Mammary epithelial cell (primary cell): Measurements from ENCODE around the gene MTG1.

Experiments used
- EZH2 ChIP-seq: IDR thresholded peaks from 2 replicates; pipeline ENCODE4 v1.6.1; 2012; ENCODE audit warnings: low read length, inconsistent platforms, borderline replicate concordance
- TF ChIP-seq, protein P1 (sequence below), 2 donors: IDR thresholded peaks in 1 of 2; conservative IDR thresholded peaks in 1 of 2; 2 replicates each; pipeline ENCODE4 v1.5.1; 2011 to 2012; ENCODE audit warnings: inconsistent platforms in 2 of 2, low read length in 2 of 2, mild to moderate bottlenecking in 2 of 2, control low read depth in 1 of 2, low read depth in 1 of 2; ENCODE audit not compliant: insufficient read depth in 1 of 2; ENCODE audit errors: extremely low read depth in 1 of 2

DNA sequence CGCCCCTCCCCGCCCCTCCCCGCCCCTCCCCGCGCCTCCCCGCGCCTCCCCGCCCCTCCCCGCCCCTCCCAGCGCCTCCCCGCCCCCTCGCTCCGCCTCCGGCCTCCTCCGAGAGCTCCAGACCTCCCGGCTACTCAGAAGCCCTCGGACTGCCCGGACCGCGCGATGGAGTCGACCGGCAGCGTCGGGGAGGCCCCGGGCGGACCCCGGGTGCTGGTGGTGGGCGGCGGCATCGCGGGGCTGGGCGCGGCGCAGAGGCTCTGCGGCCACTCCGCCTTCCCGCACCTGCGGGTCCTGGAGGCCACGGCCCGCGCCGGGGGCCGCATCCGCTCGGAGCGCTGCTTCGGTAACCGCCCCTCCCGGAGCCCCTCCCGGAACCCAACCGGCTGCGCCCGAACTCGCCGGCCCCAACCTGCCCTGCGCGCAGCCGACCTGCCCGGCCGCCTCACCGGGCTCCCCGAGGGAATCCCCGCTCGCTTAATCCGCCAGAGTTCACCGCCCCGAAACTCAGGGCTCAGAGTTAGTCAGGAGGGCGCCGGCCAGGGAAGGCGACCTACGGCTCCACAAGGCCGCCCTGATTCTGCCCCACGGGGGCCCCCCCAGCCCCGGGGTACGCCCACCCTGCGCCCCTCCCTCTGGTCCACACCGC lies 14.7 kb upstream of the MTG1 start, which contains the start of gene PAOX:
- TF ChIP-seq, protein P1, sequence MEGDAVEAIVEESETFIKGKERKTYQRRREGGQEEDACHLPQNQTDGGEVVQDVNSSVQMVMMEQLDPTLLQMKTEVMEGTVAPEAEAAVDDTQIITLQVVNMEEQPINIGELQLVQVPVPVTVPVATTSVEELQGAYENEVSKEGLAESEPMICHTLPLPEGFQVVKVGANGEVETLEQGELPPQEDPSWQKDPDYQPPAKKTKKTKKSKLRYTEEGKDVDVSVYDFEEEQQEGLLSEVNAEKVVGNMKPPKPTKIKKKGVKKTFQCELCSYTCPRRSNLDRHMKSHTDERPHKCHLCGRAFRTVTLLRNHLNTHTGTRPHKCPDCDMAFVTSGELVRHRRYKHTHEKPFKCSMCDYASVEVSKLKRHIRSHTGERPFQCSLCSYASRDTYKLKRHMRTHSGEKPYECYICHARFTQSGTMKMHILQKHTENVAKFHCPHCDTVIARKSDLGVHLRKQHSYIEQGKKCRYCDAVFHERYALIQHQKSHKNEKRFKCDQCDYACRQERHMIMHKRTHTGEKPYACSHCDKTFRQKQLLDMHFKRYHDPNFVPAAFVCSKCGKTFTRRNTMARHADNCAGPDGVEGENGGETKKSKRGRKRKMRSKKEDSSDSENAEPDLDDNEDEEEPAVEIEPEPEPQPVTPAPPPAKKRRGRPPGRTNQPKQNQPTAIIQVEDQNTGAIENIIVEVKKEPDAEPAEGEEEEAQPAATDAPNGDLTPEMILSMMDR (conservative IDR thresholded peaks at IDR 0.05 in 1 of 2, IDR thresholded peaks at IDR 0.05 in 1 of 2; ENCODE audit: extremely low read depth in 1 of 2, insufficient read depth in 1 of 2, low read depth in 1 of 2, low read length in 2 of 2), result no peak
- no peak for TF ChIP-seq EZH2
